H1 (cell line): ENCODE results near the gene KCNJ10. TPM values are rescaled to one million over a fixed set of nuclear protein-coding genes. Genes with fewer than 3 reads are reported as not detected.

Experiments used
- CTCF ChIA-PET: fragments of 300-600 bp; sonication (Branson Sonifier 250); formaldehyde crosslinking; loops from one replicate; lab custom pipeline; 2021; ENCODE audit not compliant: partially characterized antibody; lab: Charles Lee
- POLR2A ChIA-PET: fragments of 300-600 bp; sonication (Branson Sonifier 250); formaldehyde crosslinking; loops from one replicate; lab custom pipeline; 2021; ENCODE audit warnings: inconsistent platforms; ENCODE audit not compliant: partially characterized antibody; lab: Charles Lee
- DNase-seq, 2 experiments: peaks; one replicate each; pipeline versions ENCODE4 v3.0.0 to v3.0.0-alpha.2; 2010 to 2022; ENCODE audit warnings: low spot score in 2 of 2, low read depth in 1 of 2, mixed read lengths in 1 of 2
- FAIRE-seq: peaks from 2 replicates; lab custom pipeline; 2011; peaks lifted over from hg19 to GRCh38; lab: Jason Lieb, UNC
- H2AFZ ChIP-seq: 2 replicates; pipeline ENCODE4 v1.8.1; 2012; ENCODE audit warnings: low read length, inconsistent platforms
- H2AK5ac ChIP-seq: 2 replicates; pipeline ENCODE4 v1.6.1; 2013; ENCODE audit warnings: low read depth, low read length
- H2BK120ac ChIP-seq: replicated peaks from 2 replicates; pipeline ENCODE3; 2013; ENCODE audit warnings: low read depth, low read length, inconsistent platforms
- H2BK12ac ChIP-seq: 2 replicates; pipeline ENCODE4 v1.6.1; 2013; ENCODE audit warnings: low read depth, low read length
- H2BK15ac ChIP-seq: 2 replicates; pipeline ENCODE4 v1.6.1; 2013; ENCODE audit warnings: low read length
- H2BK20ac ChIP-seq: 2 replicates; pipeline ENCODE4 v1.6.1; 2013; ENCODE audit warnings: low read length
- H2BK5ac ChIP-seq: 2 replicates; pipeline ENCODE4 v1.6.1; 2013; ENCODE audit warnings: low read depth, low read length
- H3K14ac ChIP-seq: 2 replicates; pipeline ENCODE4 v1.6.1; 2013; ENCODE audit warnings: inconsistent platforms; ENCODE audit not compliant: insufficient read length
- H3K18ac ChIP-seq: 2 replicates; pipeline ENCODE4 v1.6.1; 2013; ENCODE audit warnings: low read length; ENCODE audit errors: extremely low read depth
- H3K23ac ChIP-seq: 2 replicates; pipeline ENCODE4 v1.6.1; 2013; ENCODE audit warnings: inconsistent platforms; ENCODE audit not compliant: insufficient read length
- H3K23me2 ChIP-seq: 2 replicates; pipeline ENCODE4 v1.6.1; 2013; ENCODE audit warnings: low read depth, low read length
- H3K27ac ChIP-seq: 2 replicates; pipeline ENCODE4 v1.6.1; 2011; ENCODE audit warnings: low read depth, low read length, inconsistent platforms
- H3K27me3 ChIP-seq, 4 experiments: replicated peaks in 1 of 4; 1 replicate in 1 of 4; 2 replicates in 3 of 4; pipeline versions ENCODE4 v1.6.1 to v1.8.1; 2011 to 2013; ENCODE audit warnings: low read length in 3 of 4, mild to moderate bottlenecking in 3 of 4, inconsistent platforms in 2 of 4, mixed read lengths in 2 of 4, moderate library complexity in 1 of 4; ENCODE audit not compliant: control insufficient read depth in 3 of 4, insufficient read depth in 3 of 4; ENCODE audit errors: extremely low read depth in 1 of 4
- H3K36me3 ChIP-seq, 4 experiments: 2 replicates each; pipeline versions ENCODE4 v1.6.1 to v1.8.1; 2011 to 2013; ENCODE audit warnings: mild to moderate bottlenecking in 4 of 4, low read length in 3 of 4, moderate library complexity in 2 of 4, control low read depth in 1 of 4, inconsistent platforms in 1 of 4; ENCODE audit not compliant: insufficient read depth in 4 of 4, control insufficient read depth in 2 of 4
- H3K4ac ChIP-seq: replicated peaks from 2 replicates; pipeline ENCODE3; 2013; ENCODE audit warnings: low read length, low read depth, mixed read lengths, inconsistent platforms; ENCODE audit not compliant: insufficient read length
- H3K4me1 ChIP-seq, 4 experiments: replicated peaks in 1 of 4; 1 replicate in 1 of 4; 2 replicates in 3 of 4; pipeline versions ENCODE4 v1.6.1 to v1.8.1; 2011 to 2013; ENCODE audit warnings: low read length in 3 of 4, inconsistent platforms in 2 of 4, mixed read lengths in 1 of 4; ENCODE audit not compliant: insufficient read depth in 4 of 4, control insufficient read depth in 3 of 4
- H3K4me2 ChIP-seq, 2 experiments: 2 replicates each; pipeline versions ENCODE4 v1.6.1 to v1.8.1; 2011 to 2013; ENCODE audit warnings: low read depth in 2 of 2, low read length in 2 of 2, control low read depth in 1 of 2, inconsistent platforms in 1 of 2, mild to moderate bottlenecking in 1 of 2; ENCODE audit not compliant: insufficient read depth in 1 of 2
- H3K4me3 ChIP-seq, 4 experiments: fragments of 200-600, 300-600 bp in 1 of 4; sonication (generic), shearing (Covaris generic), sonication (Bioruptor Twin) in 1 of 4; 2 replicates each; pipeline versions ENCODE4 v1.5.1 to v1.8.1; 2011 to 2016; ENCODE audit warnings: low read length in 4 of 4, low read depth in 3 of 4, control low read depth in 2 of 4, inconsistent platforms in 2 of 4, mild to moderate bottlenecking in 2 of 4, mixed read lengths in 1 of 4, moderate library complexity in 1 of 4; ENCODE audit not compliant: insufficient read depth in 2 of 4; ENCODE audit errors: extremely low read depth in 1 of 4
- H3K56ac ChIP-seq: replicated peaks from 2 replicates; pipeline ENCODE3; 2013; ENCODE audit warnings: low read depth, mild to moderate bottlenecking, mixed read lengths, low read length, inconsistent platforms; ENCODE audit not compliant: insufficient read length
- H3K79me1 ChIP-seq: 2 replicates; pipeline ENCODE4 v1.6.1; 2013; ENCODE audit warnings: low read depth, low read length, control low read depth
- H3K79me2 ChIP-seq, 2 experiments: 2 replicates each; pipeline versions ENCODE4 v1.6.1 to v1.8.1; 2012 to 2013; ENCODE audit warnings: low read length in 2 of 2, mild to moderate bottlenecking in 2 of 2, inconsistent platforms in 1 of 2; ENCODE audit not compliant: insufficient read depth in 2 of 2, control insufficient read depth in 1 of 2
- H3K9ac ChIP-seq, 4 experiments: replicated peaks in 1 of 4; 1 replicate in 1 of 4; 2 replicates in 3 of 4; pipeline versions ENCODE4 v1.6.1 to v1.8.1; 2011 to 2013; ENCODE audit warnings: low read depth in 3 of 4, low read length in 3 of 4, control low read depth in 2 of 4, mild to moderate bottlenecking in 2 of 4, moderate library complexity in 2 of 4, inconsistent platforms in 1 of 4; ENCODE audit errors: extremely low read depth in 1 of 4
- H3K9me3 ChIP-seq, 2 experiments: 2 replicates each; pipeline versions ENCODE4 v1.6.1 to v1.8.1; 2012 to 2013; ENCODE audit warnings: mild to moderate bottlenecking in 2 of 2, moderate library complexity in 2 of 2, control low read depth in 1 of 2, inconsistent platforms in 1 of 2, low read depth in 1 of 2, low read length in 1 of 2, mixed read lengths in 1 of 2; ENCODE audit not compliant: insufficient read depth in 2 of 2
- H4K20me1 ChIP-seq, 2 experiments: replicated peaks in 1 of 2; 2 replicates each; pipeline versions ENCODE3 to v1.8.1; 2011 to 2013; ENCODE audit warnings: inconsistent platforms in 2 of 2, low read length in 2 of 2, mild to moderate bottlenecking in 1 of 2; ENCODE audit not compliant: insufficient read depth in 2 of 2, control insufficient read depth in 1 of 2
- H4K5ac ChIP-seq: 2 replicates; pipeline ENCODE4 v1.6.1; 2013; ENCODE audit warnings: low read length, low read depth, mixed read lengths, inconsistent platforms; ENCODE audit not compliant: insufficient read length
- H4K8ac ChIP-seq: 2 replicates; pipeline ENCODE4 v1.8.0; 2013; ENCODE audit warnings: mild to moderate bottlenecking, moderate library complexity, low read length, inconsistent platforms; ENCODE audit not compliant: insufficient read depth; ENCODE audit errors: extremely low read depth
- H4K91ac ChIP-seq: replicated peaks from 2 replicates; pipeline ENCODE3; 2013; ENCODE audit warnings: low read length, mixed read lengths, inconsistent platforms; ENCODE audit not compliant: insufficient read length
- JUND ChIP-seq: IDR thresholded peaks from 2 replicates; pipeline ENCODE4 v1.6.1; 2011; ENCODE audit warnings: mild to moderate bottlenecking, improper control_type of control experiment, low read length
- USF2 ChIP-seq: IDR thresholded peaks from 2 replicates; pipeline ENCODE4 v1.6.1; 2011; ENCODE audit warnings: low read length, improper control_type of control experiment
- WGBS, 2 experiments: shearing (Covaris generic) in 1 of 2; methylation state at CpG; one replicate each; pipeline versions ENCODE4 v1.1.6 to v1.1.7; 2013 to 2015; ENCODE audit warnings: low lambda C conversion rate in 2 of 2, mixed read lengths in 2 of 2, inconsistent platforms in 1 of 2, low coverage in 1 of 2, missing lambda C conversion rate in 1 of 2; ENCODE audit not compliant: insufficient replicate concordance in 2 of 2, insufficient coverage in 1 of 2, insufficient read length in 1 of 2; ENCODE audit errors: extremely low coverage in 1 of 2, missing lambda C conversion rate in 1 of 2; 5-methylcytosine and 5-hydroxymethylcytosine counted together
- polyA plus RNA-seq, 7 experiments: library from polyadenylated mRNA; depleted of rRNA in 3 of 7; stranded (reverse) in 5 of 7; unstranded in 2 of 7; fragments of >200 nt in 5 of 7; fragments of 200-250 nt in 2 of 7; gene quantifications; 1 replicate in 5 of 7; 2 replicates in 1 of 7; 4 replicates in 1 of 7; pipeline versions ENCODE4 v1.2.1 to v1.2.3, GENCODE V29; 2011 to 2013; ENCODE audit warnings: missing spikeins in 2 of 7, mixed read lengths in 2 of 7
- total RNA-seq: library from RNA; stranded (reverse); fragmentation: NEBNext Ultra II Directional; extraction: Animal tissue kit (Norgen Biotek cat#: 25700); gene quantifications from 2 replicates; pipeline ENCODE4 v1.2.1, GENCODE V29; 2021

The KCNJ10 gene
- total and polyA plus RNA-seq, 2 of the 8 experiments (the other 6 are each of a cell fraction or from before 2014, with no cell fraction given), result 1.7 to 2.4 TPM

- Histone ChIP-seq H2BK120ac (no peak overlapping the region), H4K5ac (no peak overlapping the region), H3K4me2 (peak overlapping the region in 1 of 2 experiments; percentile 37; a peak in 1 of 4 replicates), H3K4me3 (0 out of 8 replicates have a peak overlapping the region, but pooled peaks of 1 of the 4 experiments have one; percentile 2), H3K79me2 (no peaks in the 10 kb centered on the region), H4K8ac (no peak overlapping the region; the same call in 1 of the 2 replicates), H4K91ac (peak overlapping the region; percentile 36), H2BK12ac (peak overlapping the region; percentile 78; the same call in 1 of the 2 replicates), H3K23ac (no peak overlapping the region), H3K27me3 (peaks cover 0 to 3% (median 0%) of the 10 kb centered on the region in 4 experiments; a peak in 1 of 7 replicates), H3K36me3 (no peaks in the 10 kb centered on the region), H2BK20ac (0 out of 2 replicates have a peak overlapping the region, but pooled peaks have one; percentile 78), H3K23me2 (no peaks in the 10 kb centered on the region), H3K56ac (no peak overlapping the region), H3K79me1 (no peaks in the 10 kb centered on the region), H2AFZ (no peak overlapping the region), H3K4me1 (peaks cover 0 to 17% (median 14%) of the 10 kb centered on the region in 4 experiments; a peak in 6 of 7 replicates), H3K14ac (no peak overlapping the region), H2BK5ac (peak overlapping the region; percentile 1; the same call in 1 of the 2 replicates), H2BK15ac (peak overlapping the region; percentile 67; the same call in 1 of the 2 replicates), H4K20me1 (no peaks in the 10 kb centered on the region), H3K9me3 (no peaks in the 10 kb centered on the region), H3K27ac (no peak overlapping the region), H3K18ac (peak overlapping the region; percentile 76; the same call in 1 of the 2 replicates), H3K9ac (no peak overlapping the region), H3K4ac (no peak overlapping the region), H2AK5ac (no peak overlapping the region)
- WGBS, 2 experiments, result 66% methylated on average over 8 of the region's 15 CpGs; no CpG with 5 or more reads in 1 of the 2 experiments
- FAIRE-seq (no peak), DNase-seq (no peak)
- ChIA-PET CTCF (interaction anchor here (0.8 to 50.1 kb wide), 6 partner anchors 4 to 56 kb away, joined by 3 to 1874 read pairs (median 4); partner anchors contain the start of genes IGSF8, KCNJ10 and KCNJ9), POLR2A (interaction anchor here (0.7 to 2.8 kb wide), 3 partner anchors 15 to 116 kb away, joined by 3 to 11 read pairs (median 3); no protein-coding TSS in a partner anchor)
- no peak for TF ChIP-seq USF2
- no peak for TF ChIP-seq JUND
These were observed 8.4 kb downstream of the KCNJ10 start for GRCh38 chr1:160061369-160062229.
